ENCODE measurements around the gene S100B. TPM values are rescaled to one million over a fixed set of nuclear protein-coding genes. Genes with fewer than 3 reads are reported as not detected.

The S100B gene
- total and polyA plus RNA-seq, 2 of the 13 experiments (the other 11 are each of a cell fraction or from before 2014, with no cell fraction given): not detected

DNA sequence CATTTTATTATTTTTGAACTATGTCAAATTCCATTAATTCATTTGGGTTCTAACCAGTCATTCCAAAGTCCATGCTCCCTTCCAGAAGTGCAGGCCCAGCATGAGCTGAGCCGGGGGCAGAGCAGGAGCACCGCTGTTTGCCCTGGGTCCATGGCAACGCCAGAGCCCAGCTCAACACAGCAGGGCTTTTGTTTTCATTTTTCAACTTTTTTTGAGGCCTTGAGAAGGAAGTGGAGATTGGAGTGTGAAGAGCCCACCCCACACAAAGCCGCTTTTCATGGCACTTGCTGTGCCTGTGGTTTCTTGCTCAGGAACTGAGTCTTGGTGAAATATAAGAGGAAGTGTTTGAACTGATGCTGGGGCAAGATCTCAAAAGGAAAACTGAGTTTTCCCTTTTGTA lies 17.3 kb upstream of the S100B start:
- WGBS (ENCODE audit: low lambda C conversion rate): 0% methylated on average over 4 of the region's 4 CpGs
- TF ChIP-seq HNRNPUL1 (IDR thresholded peaks at IDR 0.05; ENCODE audit: low read depth, low read length) (no peak), ZNF101 (CRISPR knock-in tag; IDR thresholded peaks at IDR 0.05; ENCODE audit: borderline replicate concordance, low read depth) (no peak), CCAR2 (optimal IDR thresholded peaks at IDR 0.05; ENCODE audit: low read depth, low read length) (no peak), TFDP2 (CRISPR knock-in tag; IDR thresholded peaks at IDR 0.05) (no peak; the same call in 1 of the 2 replicates), HDAC2 (CRISPR knock-in tag; IDR thresholded peaks at IDR 0.05) (peak; percentile 26; the same call in 1 of the 2 replicates), NRL (CRISPR knock-in tag; IDR thresholded peaks at IDR 0.05; ENCODE audit: borderline replicate concordance) (no peak), DR1 (CRISPR knock-in tag; IDR thresholded peaks at IDR 0.05) (no peak), ZMYM2 (CRISPR knock-in tag; IDR thresholded peaks at IDR 0.05) (no peak), POLR2AphosphoS2 (IDR thresholded peaks at IDR 0.05; ENCODE audit: low read depth, low read length) (no peak), ZFYVE20 (CRISPR knock-in tag; IDR thresholded peaks at IDR 0.05; ENCODE audit: borderline replicate concordance, low read depth) (no peak), PHB2 (IDR thresholded peaks at IDR 0.05; ENCODE audit: partially characterized antibody) (no peak), ZFP62 (CRISPR knock-in tag; IDR thresholded peaks at IDR 0.05) (no peak), SP140L (CRISPR knock-in tag; IDR thresholded peaks at IDR 0.05; ENCODE audit: borderline replicate concordance) (no peak), JUND (CRISPR knock-in tag; IDR thresholded peaks at IDR 0.05) (no peak), CHD2 (IDR thresholded peaks at IDR 0.05; ENCODE audit: low read depth, low read length) (no peak), RFXAP (CRISPR knock-in tag; IDR thresholded peaks at IDR 0.05; ENCODE audit: borderline replicate concordance) (no peak), ZNF33A (CRISPR knock-in tag; IDR thresholded peaks at IDR 0.05; ENCODE audit: borderline replicate concordance) (no peak), ZNF746 (CRISPR knock-in tag; IDR thresholded peaks at IDR 0.05) (no peak), ZNF253 (CRISPR knock-in tag; IDR thresholded peaks at IDR 0.05; ENCODE audit: borderline replicate concordance) (no peak), HES4 (CRISPR knock-in tag; IDR thresholded peaks at IDR 0.05; ENCODE audit: borderline replicate concordance) (no peak), TAF1 (CRISPR knock-in tag; IDR thresholded peaks at IDR 0.05) (no peak), MED13 (CRISPR knock-in tag; IDR thresholded peaks at IDR 0.05) (no peak), ATAD3A (CRISPR knock-in tag; IDR thresholded peaks at IDR 0.05) (no peak), ZNF256 (CRISPR knock-in tag; conservative IDR thresholded peaks at IDR 0.05) (no peak), ZNF790 (CRISPR knock-in tag; IDR thresholded peaks at IDR 0.05; ENCODE audit: borderline replicate concordance) (no peak), SRSF9 (IDR thresholded peaks at IDR 0.05; ENCODE audit: borderline replicate concordance, insufficient read depth, low read depth, low read length, poor library complexity, severe bottlenecking) (no peak), ZNF124 (CRISPR knock-in tag; IDR thresholded peaks at IDR 0.05) (no peak), ISL2 (CRISPR knock-in tag; IDR thresholded peaks at IDR 0.05) (no peak)

More for the DNA sequence above, 17.3 kb upstream of the S100B start:
- FAIRE-seq (peak; percentile 96), DNase-seq (ENCODE audit: low spot score) (peak; percentile 94), ATAC-seq (peak; percentile 97)
- CTCF ChIA-PET (ENCODE audit: low intra/inter-chr PET ratio, low total read pairs): no interaction called here
- no peaks in the 10 kb centered on the region for H3K79me2 ChIP-seq (ENCODE audit: insufficient read depth, low read length)
- intact Hi-C loops (cut with micrococcal nuclease; ENCODE audit: unreplicated experiment): loop anchor here (2.0 kb wide), 1 partner anchor 17 kb away; no protein-coding TSS in a partner anchor
- peak overlapping the region; percentile 78 for H3K4me2 ChIP-seq (ENCODE audit: low read depth, low read length)
- no TSS peak for BruUV-seq (replicated peaks)
- H3K36me3 ChIP-seq (replicated peaks in 1 of 2; ENCODE audit: control insufficient read depth in 1 of 2, insufficient read depth in 2 of 2, low read length in 2 of 2): no peaks in the 10 kb centered on the region
- H3K9ac ChIP-seq (ENCODE audit: insufficient read depth, low read depth, low read length): peak overlapping the region; percentile 74
- POLR2A ChIA-PET: interaction anchor here (0.9 to 4.3 kb wide), 5 partner anchors 12 to 164 kb away, joined by 3 to 48 read pairs (median 5); partner anchors contain the start of genes DIP2A and PRMT2
- H3K27ac ChIP-seq (ENCODE audit: extremely low read length, insufficient read depth, low read length): peak overlapping the region; percentile 97
- H3K9me3 ChIP-seq (ENCODE audit: low read length): no peaks in the 10 kb centered on the region
- H4K20me1 ChIP-seq (ENCODE audit: insufficient read depth, low read length): no peaks in the 10 kb centered on the region
- H3K4me1 ChIP-seq (ENCODE audit: insufficient read depth, low read length): peaks cover 47% of the 10 kb centered on the region
- H2AFZ ChIP-seq (ENCODE audit: low read length): no peak overlapping the region
- in situ Hi-C loops (cut with HindIII; ENCODE audit: extremely low pct_ligation_motif_present, low pct_unique_long_range_greater_than_20kb): no loop called here
- H3K4me3 ChIP-seq (replicated peaks in 1 of 3; ENCODE audit: insufficient read depth in 1 of 3, low read depth in 2 of 3, low read length in 3 of 3): peak overlapping the region in 1 of 3 experiments; percentile 54; a peak in 1 of 6 replicates
- no peaks in the 10 kb centered on the region for H3K27me3 ChIP-seq (ENCODE audit: control insufficient read depth in 1 of 2, insufficient read depth in 2 of 2, low read length in 2 of 2)

All from HepG2 (cell line).